Measurements from ENCODE around the gene GYPC. TPM values are rescaled to one million over a fixed set of nuclear protein-coding genes. Genes with fewer than 3 reads are reported as not detected.

The GYPC gene
- total RNA-seq, 4 donors from 2014 or later: 19.1 to 40.2 (median 28.5) TPM

DNA sequence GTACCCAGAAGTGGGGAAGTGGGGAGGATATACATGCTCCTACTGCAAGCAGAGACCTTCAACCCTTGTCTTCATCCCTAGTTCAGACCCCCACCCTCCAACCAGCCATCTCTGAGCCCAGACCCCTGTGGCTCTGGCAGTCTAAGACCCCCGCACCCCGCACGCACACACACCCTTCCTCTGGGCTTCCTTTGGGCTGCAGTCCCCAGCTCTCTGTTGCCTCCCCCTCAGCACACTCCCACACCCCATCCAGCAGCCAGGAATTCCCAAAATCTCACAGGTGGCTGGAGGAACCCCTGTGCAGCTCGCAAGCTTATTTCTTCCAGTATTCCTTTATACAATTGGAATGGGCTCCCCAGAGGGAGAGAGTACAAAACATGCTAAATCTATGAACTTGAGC is 13.9 kb upstream of the GYPC start:
- intact Hi-C loops (cut with DNase I; ENCODE audit: low total_unique reads): no loop called here
- TF ChIP-seq POLR2AphosphoS5 (IDR thresholded peaks at IDR 0.05): no peak
- no peak for TF ChIP-seq POLR2A (IDR thresholded peaks at IDR 0.05)
- no peak for TF ChIP-seq EP300 (IDR thresholded peaks at IDR 0.05; ENCODE audit: low read depth)
- TF ChIP-seq, protein P1, sequence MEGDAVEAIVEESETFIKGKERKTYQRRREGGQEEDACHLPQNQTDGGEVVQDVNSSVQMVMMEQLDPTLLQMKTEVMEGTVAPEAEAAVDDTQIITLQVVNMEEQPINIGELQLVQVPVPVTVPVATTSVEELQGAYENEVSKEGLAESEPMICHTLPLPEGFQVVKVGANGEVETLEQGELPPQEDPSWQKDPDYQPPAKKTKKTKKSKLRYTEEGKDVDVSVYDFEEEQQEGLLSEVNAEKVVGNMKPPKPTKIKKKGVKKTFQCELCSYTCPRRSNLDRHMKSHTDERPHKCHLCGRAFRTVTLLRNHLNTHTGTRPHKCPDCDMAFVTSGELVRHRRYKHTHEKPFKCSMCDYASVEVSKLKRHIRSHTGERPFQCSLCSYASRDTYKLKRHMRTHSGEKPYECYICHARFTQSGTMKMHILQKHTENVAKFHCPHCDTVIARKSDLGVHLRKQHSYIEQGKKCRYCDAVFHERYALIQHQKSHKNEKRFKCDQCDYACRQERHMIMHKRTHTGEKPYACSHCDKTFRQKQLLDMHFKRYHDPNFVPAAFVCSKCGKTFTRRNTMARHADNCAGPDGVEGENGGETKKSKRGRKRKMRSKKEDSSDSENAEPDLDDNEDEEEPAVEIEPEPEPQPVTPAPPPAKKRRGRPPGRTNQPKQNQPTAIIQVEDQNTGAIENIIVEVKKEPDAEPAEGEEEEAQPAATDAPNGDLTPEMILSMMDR (IDR thresholded peaks at IDR 0.05): no peak
- no peaks in the 10 kb centered on the region for H3K9me3 ChIP-seq
- no peak for DNase-seq
- in situ Hi-C loops (cut with MboI; ENCODE audit: low pct_ligation_motif_present in 1 of 4, low pct_unique_long_range_greater_than_20kb in 1 of 4, low sequenced_read_pairs in 3 of 4): no loop called here
- no peaks in the 10 kb centered on the region for H3K27me3 ChIP-seq
- no peak overlapping the region for H3K27ac ChIP-seq
- no peak overlapping the region for H3K4me3 ChIP-seq
- WGBS, 2 donors (ENCODE audit: low coverage in 1 of 2): 60 to 84% methylated on average over 4 of the region's 4 CpGs
- H3K36me3 ChIP-seq: no peaks in the 10 kb centered on the region
- no peaks in the 10 kb centered on the region for H3K4me1 ChIP-seq

DNA sequence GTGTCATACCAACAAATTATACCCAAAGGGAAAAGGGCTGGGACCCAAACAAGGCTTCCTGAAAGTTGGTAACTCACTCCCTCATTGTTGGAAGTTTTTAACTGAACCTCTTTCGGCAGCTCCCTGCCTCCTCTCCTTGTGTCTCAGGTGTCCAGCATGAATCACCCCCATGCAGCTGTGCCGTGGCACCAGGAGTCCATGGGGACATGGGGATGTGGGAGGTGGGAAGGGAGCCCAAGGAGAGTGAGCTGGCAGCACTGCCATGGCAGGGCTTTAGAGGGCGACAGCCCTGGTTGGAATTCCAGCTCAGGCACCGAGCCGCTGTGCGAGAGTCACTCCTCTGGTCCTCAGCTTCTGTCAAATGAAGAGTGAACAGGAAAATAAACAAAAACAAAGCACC is 12.5 kb upstream of the GYPC start:
- Histone ChIP-seq H3K36me3 (no peaks in the 10 kb centered on the region), H3K27ac (no peak overlapping the region), H3K4me3 (no peak overlapping the region), H3K4me1 (no peaks in the 10 kb centered on the region), H3K9me3 (no peaks in the 10 kb centered on the region), H3K27me3 (no peaks in the 10 kb centered on the region)
- TF ChIP-seq POLR2AphosphoS5 (IDR thresholded peaks at IDR 0.05) (no peak), POLR2A (IDR thresholded peaks at IDR 0.05) (no peak)
- TF ChIP-seq, protein P1 (IDR thresholded peaks at IDR 0.05): no peak
- DNase-seq: no peak
- WGBS, 2 donors (ENCODE audit: low coverage in 1 of 2): 85% methylated on average over 6 of the region's 6 CpGs; no CpG with 5 or more reads in 1 of the 2 donors
- intact Hi-C loops (cut with DNase I; ENCODE audit: low total_unique reads): no loop called here
- in situ Hi-C loops (cut with MboI; ENCODE audit: low pct_ligation_motif_present in 1 of 4, low pct_unique_long_range_greater_than_20kb in 1 of 4, low sequenced_read_pairs in 3 of 4): no loop called here

DNA sequence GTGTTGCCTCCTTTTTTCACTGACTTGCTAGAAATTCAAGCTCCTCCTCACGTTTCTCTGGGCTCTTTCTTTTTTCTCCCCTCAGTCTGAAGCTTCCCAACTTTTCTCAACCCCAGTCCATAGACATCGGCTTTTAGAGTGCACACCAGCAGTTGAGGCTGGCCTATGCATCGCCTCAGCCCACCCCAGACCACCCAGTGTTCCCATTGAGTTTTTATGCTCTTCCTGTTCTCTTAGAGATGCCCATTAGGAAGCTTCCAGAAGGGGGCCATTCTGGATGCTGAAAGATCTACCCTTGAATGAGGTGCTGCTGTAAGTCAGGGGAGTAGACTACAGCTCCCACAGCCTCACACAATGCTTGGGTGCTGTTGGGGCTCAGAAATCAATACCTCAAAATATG is 12.0 kb upstream of the GYPC start:
- H3K4me1 ChIP-seq: no peaks in the 10 kb centered on the region
- no peaks in the 10 kb centered on the region for H3K27me3 ChIP-seq
- H3K4me3 ChIP-seq: no peak overlapping the region
- no peaks in the 10 kb centered on the region for H3K9me3 ChIP-seq
- intact Hi-C loops (cut with DNase I; ENCODE audit: low total_unique reads) (no loop called here), in situ Hi-C loops (cut with MboI; ENCODE audit: low pct_ligation_motif_present in 1 of 4, low pct_unique_long_range_greater_than_20kb in 1 of 4, low sequenced_read_pairs in 3 of 4) (no loop called here)
- DNase-seq: no peak
- H3K36me3 ChIP-seq: no peaks in the 10 kb centered on the region
- TF ChIP-seq POLR2A (IDR thresholded peaks at IDR 0.05): no peak
- TF ChIP-seq EP300 (IDR thresholded peaks at IDR 0.05; ENCODE audit: low read depth): no peak
- TF ChIP-seq, protein P1 (IDR thresholded peaks at IDR 0.05): no peak
- no peak for TF ChIP-seq POLR2AphosphoS5 (IDR thresholded peaks at IDR 0.05)
- WGBS, 2 donors (ENCODE audit: low coverage in 1 of 2): 80 to 87% methylated on average over 1 to 3 of the region's 3 CpGs
- no peak overlapping the region for H3K27ac ChIP-seq

DNA sequence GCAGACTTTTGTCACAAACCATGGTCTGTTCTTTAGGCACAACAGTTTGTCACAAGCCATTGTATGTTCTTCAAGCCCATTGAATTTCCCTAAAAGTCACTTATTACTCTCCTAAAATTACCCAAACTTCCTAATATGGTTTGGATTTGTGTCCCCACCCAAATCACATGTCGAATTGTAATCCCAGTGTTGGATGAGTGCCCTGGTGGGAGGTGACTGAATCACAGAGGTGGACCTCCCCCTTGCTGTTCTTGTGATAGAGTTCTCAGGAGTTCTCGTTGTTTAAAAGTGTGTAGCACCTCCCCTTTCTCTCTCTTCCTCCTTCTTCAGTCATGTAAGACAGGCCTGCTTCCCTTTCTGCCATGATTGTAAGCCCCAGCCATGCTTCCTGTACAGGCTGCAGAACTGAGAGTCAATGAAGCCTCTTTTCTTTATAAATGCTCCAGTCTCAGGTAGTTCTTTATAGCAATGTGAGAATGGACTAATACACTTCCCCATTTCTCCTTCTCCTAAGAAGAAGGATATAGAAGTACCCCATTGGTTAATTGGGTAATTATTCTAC is 11.2 kb upstream of the GYPC start:
- Histone ChIP-seq H3K4me1 (no peaks in the 10 kb centered on the region), H3K27ac (no peak overlapping the region), H3K36me3 (no peaks in the 10 kb centered on the region), H3K4me3 (no peak overlapping the region), H3K27me3 (no peaks in the 10 kb centered on the region), H3K9me3 (no peaks in the 10 kb centered on the region)
- in situ Hi-C loops (cut with MboI; ENCODE audit: low pct_ligation_motif_present in 1 of 4, low pct_unique_long_range_greater_than_20kb in 1 of 4, low sequenced_read_pairs in 3 of 4) (no loop called here), intact Hi-C loops (cut with DNase I; ENCODE audit: low total_unique reads) (no loop called here)
- TF ChIP-seq, protein P1 (IDR thresholded peaks at IDR 0.05): no peak
- TF ChIP-seq POLR2A (IDR thresholded peaks at IDR 0.05): no peak
- TF ChIP-seq EP300 (IDR thresholded peaks at IDR 0.05; ENCODE audit: low read depth): no peak
- TF ChIP-seq POLR2AphosphoS5 (IDR thresholded peaks at IDR 0.05): no peak
- no peak for DNase-seq
- WGBS, 2 donors (ENCODE audit: low coverage in 1 of 2): 26 to 36% methylated on average over 2 of the region's 2 CpGs

Measured in transverse colon (tissue), 4 donors.